ENCODE measurements around the gene ZNF699. TPM values are rescaled to one million over a fixed set of nuclear protein-coding genes. Genes with fewer than 3 reads are reported as not detected.

ZNF699 gene
- polyA plus RNA-seq, 1 donor (not counting 4 experiments of a cell fraction or from before 2014, with no cell fraction given) = 3.7 TPM

- H3K79me2 ChIP-seq (ENCODE audit: control insufficient read depth, insufficient read depth, low read length) = no peaks in the 10 kb centered on the region
- dilution Hi-C loops (cut with MboI; ENCODE audit: extremely low pct_ligation_motif_present, low sequenced_read_pairs) = no loop called here
- no peak overlapping the region for H3K27ac ChIP-seq (ENCODE audit: control insufficient read depth, insufficient read depth, low read length)
- no peak for DNase-seq (ENCODE audit: low read depth, low spot score)
- H3K36me3 ChIP-seq (ENCODE audit: control insufficient read depth in 2 of 2, extremely low read depth in 1 of 2, insufficient read depth in 2 of 2, low read length in 2 of 2) = no peaks in the 10 kb centered on the region
- no peak overlapping the region for H2AFZ ChIP-seq (ENCODE audit: control insufficient read depth, low read length)
- TF ChIP-seq EZH2 (IDR thresholded peaks at IDR 0.05; ENCODE audit: low read length) = no peak
- TF ChIP-seq CTCF (optimal IDR thresholded peaks at IDR 0.05 in 1 of 3, IDR thresholded peaks at IDR 0.05 in 1 of 3, conservative IDR thresholded peaks at IDR 0.05 in 1 of 3; ENCODE audit: extremely low read depth in 1 of 3, insufficient read depth in 2 of 3, low read length in 3 of 3) = no peak
- H3K4me3 ChIP-seq (ENCODE audit: control insufficient read depth in 2 of 3, extremely low read depth in 1 of 3, insufficient read depth in 2 of 3, low read depth in 1 of 3, low read length in 3 of 3) = no peak overlapping the region
- no peaks in the 10 kb centered on the region for H3K9me1 ChIP-seq (ENCODE audit: control insufficient read depth, extremely low read depth, insufficient read depth, low read length)
- no peaks in the 10 kb centered on the region for H4K20me1 ChIP-seq (ENCODE audit: control insufficient read depth, extremely low read depth, insufficient read depth, low read length)
- no peaks in the 10 kb centered on the region for H3K27me3 ChIP-seq (ENCODE audit: control insufficient read depth, extremely low read depth, insufficient read depth, low read length)
- peaks cover 5% of the 10 kb centered on the region for H3K9me3 ChIP-seq (ENCODE audit: control insufficient read depth, low read depth, low read length)
- no peak for FAIRE-seq
- H3K4me2 ChIP-seq (ENCODE audit: control insufficient read depth, extremely low read depth, insufficient read depth, low read depth, low read length) = no peak overlapping the region
- H3K4me1 ChIP-seq (ENCODE audit: control insufficient read depth, extremely low read depth, insufficient read depth, low read length) = no peaks in the 10 kb centered on the region
- H3K9ac ChIP-seq (ENCODE audit: control insufficient read depth, extremely low read depth, insufficient read depth, low read length) = no peak overlapping the region
These were observed 39.0 kb upstream of the ZNF699 start for GRCh38 chr19:9348671-9349070.

GRCh38 chr19:9348253-9348652 lies 38.6 kb upstream of the ZNF699 start:
- Histone ChIP-seq H3K27ac (ENCODE audit: control insufficient read depth, insufficient read depth, low read length) (no peak overlapping the region), H3K4me1 (ENCODE audit: control insufficient read depth, extremely low read depth, insufficient read depth, low read length) (no peaks in the 10 kb centered on the region), H3K4me3 (ENCODE audit: control insufficient read depth in 2 of 3, extremely low read depth in 1 of 3, insufficient read depth in 2 of 3, low read depth in 1 of 3, low read length in 3 of 3) (no peak overlapping the region), H3K9me1 (ENCODE audit: control insufficient read depth, extremely low read depth, insufficient read depth, low read length) (no peaks in the 10 kb centered on the region), H3K9me3 (ENCODE audit: control insufficient read depth, low read depth, low read length) (peaks cover 7% of the 10 kb centered on the region), H3K27me3 (ENCODE audit: control insufficient read depth, extremely low read depth, insufficient read depth, low read length) (no peaks in the 10 kb centered on the region), H3K36me3 (ENCODE audit: control insufficient read depth in 2 of 2, extremely low read depth in 1 of 2, insufficient read depth in 2 of 2, low read length in 2 of 2) (no peaks in the 10 kb centered on the region), H3K4me2 (ENCODE audit: control insufficient read depth, extremely low read depth, insufficient read depth, low read depth, low read length) (no peak overlapping the region), H3K9ac (ENCODE audit: control insufficient read depth, extremely low read depth, insufficient read depth, low read length) (no peak overlapping the region), H3K79me2 (ENCODE audit: control insufficient read depth, insufficient read depth, low read length) (no peaks in the 10 kb centered on the region), H2AFZ (ENCODE audit: control insufficient read depth, low read length) (no peak overlapping the region), H4K20me1 (ENCODE audit: control insufficient read depth, extremely low read depth, insufficient read depth, low read length) (no peaks in the 10 kb centered on the region)
- dilution Hi-C loops (cut with MboI; ENCODE audit: extremely low pct_ligation_motif_present, low sequenced_read_pairs) = no loop called here
- no peak for DNase-seq (ENCODE audit: low read depth, low spot score)
- FAIRE-seq = no peak
- TF ChIP-seq CTCF (optimal IDR thresholded peaks at IDR 0.05 in 1 of 3, IDR thresholded peaks at IDR 0.05 in 1 of 3, conservative IDR thresholded peaks at IDR 0.05 in 1 of 3; ENCODE audit: extremely low read depth in 1 of 3, insufficient read depth in 2 of 3, low read length in 3 of 3) = no peak
- no peak for TF ChIP-seq EZH2 (IDR thresholded peaks at IDR 0.05; ENCODE audit: low read length)
